Colonic mucosa (tissue), 4 donors: ENCODE measurements around the gene TATDN2. TPM values are rescaled to one million over a fixed set of nuclear protein-coding genes. Genes with fewer than 3 reads are reported as not detected.

Experiments used
- DNase-seq: peaks from one replicate; pipeline ENCODE4 v3.0.0-alpha.2; 2020
- H3K27ac ChIP-seq: fragments of 200-600 bp; one replicate; pipeline ENCODE4 v1.8.0; 2021
- H3K27me3 ChIP-seq: fragments of 200-600 bp; one replicate; pipeline ENCODE4 v1.8.0; 2021
- H3K36me3 ChIP-seq: fragments of 200-600 bp; one replicate; pipeline ENCODE4 v1.8.0; 2021
- H3K4me1 ChIP-seq: fragments of 200-600 bp; one replicate; pipeline ENCODE4 v1.8.0; 2021; ENCODE audit warnings: mild to moderate bottlenecking
- H3K4me3 ChIP-seq: fragments of 200-600 bp; one replicate; pipeline ENCODE4 v1.8.0; 2021
- H3K9ac ChIP-seq, 2 donors: one replicate each; pipeline ENCODE4 v1.7.0; 2013; ENCODE audit warnings: control low read depth in 2 of 2, low read depth in 2 of 2, low read length in 2 of 2
- H3K9me3 ChIP-seq: fragments of 200-600 bp; one replicate; pipeline ENCODE4 v1.8.0; 2021
- CTCF ChIP-seq: fragments of 200-600 bp; IDR thresholded peaks from one replicate; pipeline ENCODE4 v1.8.0; 2022; ENCODE audit warnings: antibody characterized with exemption, mild to moderate bottlenecking
- intact Hi-C: fragments of 100-400 bp; cut with DNase I; formaldehyde crosslinking; loops from one replicate; pipeline ENCODE4 v1.14.1; 2022
- total RNA-seq, 2 donors: library from RNA; stranded (reverse); fragmentation: NEBNext Ultra II Directional in 1 of 2; extraction: Animal tissue kit (Norgen Biotek cat#: 25700) in 1 of 2; gene quantifications; one replicate each; pipeline ENCODE4 v1.2.1, GENCODE V29; 2021
- donor health status: healthy.
- donor health status: DM: no; HTN: no; CAD: no.
- donor health status: DM: no; HTN: no; CAD: no.

TATDN2 gene
- total RNA-seq, 2 donors from 2014 or later = 28.9 to 35.3 TPM

- no peaks in the 10 kb centered on the region for H3K9me3 ChIP-seq
- no peak for TF ChIP-seq CTCF
- intact Hi-C loops = no loop called here
- H3K27me3 ChIP-seq = no peaks in the 10 kb centered on the region
- peaks cover 6% of the 10 kb centered on the region for H3K4me1 ChIP-seq
- H3K27ac ChIP-seq = no peak overlapping the region
- no peak overlapping the region for H3K9ac ChIP-seq
- no peak for DNase-seq
- H3K36me3 ChIP-seq = peaks cover 28% of the 10 kb centered on the region
- H3K4me3 ChIP-seq = no peak overlapping the region
Measured at GRCh38 chr3:10315771-10316344, 67.6 kb downstream of the TATDN2 start.

- Histone ChIP-seq H3K27me3 (no peaks in the 10 kb centered on the region), H3K4me1 (peaks cover 6% of the 10 kb centered on the region), H3K9ac (no peak overlapping the region), H3K27ac (no peak overlapping the region), H3K9me3 (no peaks in the 10 kb centered on the region), H3K4me3 (no peak overlapping the region), H3K36me3 (peaks cover 13% of the 10 kb centered on the region)
- no peak for TF ChIP-seq CTCF
- intact Hi-C loops = no loop called here
- no peak for DNase-seq
Measured at GRCh38 chr3:10317311-10317960, 69.2 kb downstream of the TATDN2 start.

GRCh38 chr3:10317961-10318350, 69.7 kb downstream of the TATDN2 start:
- Histone ChIP-seq H3K36me3 (peaks cover 12% of the 10 kb centered on the region), H3K9me3 (no peaks in the 10 kb centered on the region)
- intact Hi-C loops = no loop called here

GRCh38 chr3:10319251-10319650, 71.0 kb downstream of the TATDN2 start:
- H3K9ac ChIP-seq = no peak overlapping the region
- H3K27ac ChIP-seq = no peak overlapping the region
- no peaks in the 10 kb centered on the region for H3K27me3 ChIP-seq
- DNase-seq = peak; percentile 42
- H3K9me3 ChIP-seq = no peaks in the 10 kb centered on the region
- peak overlapping the region; percentile 15 for H3K4me3 ChIP-seq
- intact Hi-C loops = no loop called here
- no peak for TF ChIP-seq CTCF
- peaks cover 12% of the 10 kb centered on the region for H3K36me3 ChIP-seq
- peaks cover 6% of the 10 kb centered on the region for H3K4me1 ChIP-seq

More at GRCh38 chr3:10317961-10318350, 69.7 kb downstream of the TATDN2 start:
- no peak for TF ChIP-seq CTCF
- Histone ChIP-seq H3K9ac (no peak overlapping the region), H3K27me3 (no peaks in the 10 kb centered on the region), H3K4me3 (no peak overlapping the region), H3K27ac (no peak overlapping the region), H3K4me1 (peaks cover 6% of the 10 kb centered on the region)
- DNase-seq = no peak

- H3K27ac ChIP-seq = peak overlapping the region; percentile 58
Measured at GRCh38 chr3:10319804-10320203, 71.5 kb downstream of the TATDN2 start.

More at GRCh38 chr3:10319804-10320203, 71.5 kb downstream of the TATDN2 start:
- H3K27me3 ChIP-seq = no peaks in the 10 kb centered on the region
- intact Hi-C loops = no loop called here
- peaks cover 6% of the 10 kb centered on the region for H3K4me1 ChIP-seq
- peak overlapping the region; percentile 98 to 100 for H3K9ac ChIP-seq
- peaks cover 12% of the 10 kb centered on the region for H3K36me3 ChIP-seq
- peak overlapping the region; percentile 94 for H3K4me3 ChIP-seq
- no peak for TF ChIP-seq CTCF
- DNase-seq = no peak
- no peaks in the 10 kb centered on the region for H3K9me3 ChIP-seq
